Left forelimb (tissue), 1 donor: ENCODE results near the gene CNKSR3.
A peak's percentile ranks its signal among the peaks of the same experiment; 100 is the strongest.

ENCODE experiments used
- DNase-seq: peaks from one replicate; pipeline ENCODE4 v3.0.0-alpha.2; 2018; ENCODE audit warnings: low spot score

The CNKSR3 gene

DNA sequence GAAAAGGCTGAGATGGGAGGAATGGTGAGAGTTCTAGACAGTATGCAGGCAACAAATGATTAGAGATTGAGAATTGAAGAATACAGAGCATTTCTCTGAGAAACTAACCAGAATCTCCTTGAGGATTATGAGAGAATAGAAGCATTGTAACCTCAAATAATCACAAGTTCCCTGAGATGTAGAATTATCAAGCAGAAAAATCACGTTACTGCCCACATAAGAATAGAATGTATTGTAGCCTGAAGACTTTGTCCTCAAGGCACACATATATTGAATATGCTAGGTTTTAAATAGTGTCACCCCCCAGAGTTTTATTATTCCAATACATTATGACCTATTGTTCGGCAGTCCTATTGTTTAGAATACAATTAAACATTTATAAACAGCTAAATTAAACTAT lies 57.2 kb downstream of the CNKSR3 start:
- no peak for DNase-seq

DNA sequence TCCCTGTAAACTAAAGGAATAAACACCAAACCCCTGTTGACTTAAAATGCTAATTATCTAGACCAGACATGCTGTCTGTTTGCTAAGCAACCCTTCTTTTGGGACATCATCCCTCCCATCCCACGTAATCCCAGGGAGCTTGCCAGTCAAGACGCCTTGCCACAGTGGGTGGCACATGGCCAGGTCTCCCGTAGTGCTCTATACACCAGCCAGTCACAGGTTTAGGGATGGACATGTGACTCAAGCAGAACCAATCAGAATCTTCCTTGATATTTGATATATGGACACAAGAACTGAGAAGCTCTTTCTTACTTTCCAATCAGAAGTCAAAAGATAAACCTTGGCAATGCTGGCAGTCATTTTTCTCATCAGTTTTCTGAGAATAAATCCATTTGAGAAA lies 60.0 kb downstream of the CNKSR3 start:
- no peak for DNase-seq

DNA sequence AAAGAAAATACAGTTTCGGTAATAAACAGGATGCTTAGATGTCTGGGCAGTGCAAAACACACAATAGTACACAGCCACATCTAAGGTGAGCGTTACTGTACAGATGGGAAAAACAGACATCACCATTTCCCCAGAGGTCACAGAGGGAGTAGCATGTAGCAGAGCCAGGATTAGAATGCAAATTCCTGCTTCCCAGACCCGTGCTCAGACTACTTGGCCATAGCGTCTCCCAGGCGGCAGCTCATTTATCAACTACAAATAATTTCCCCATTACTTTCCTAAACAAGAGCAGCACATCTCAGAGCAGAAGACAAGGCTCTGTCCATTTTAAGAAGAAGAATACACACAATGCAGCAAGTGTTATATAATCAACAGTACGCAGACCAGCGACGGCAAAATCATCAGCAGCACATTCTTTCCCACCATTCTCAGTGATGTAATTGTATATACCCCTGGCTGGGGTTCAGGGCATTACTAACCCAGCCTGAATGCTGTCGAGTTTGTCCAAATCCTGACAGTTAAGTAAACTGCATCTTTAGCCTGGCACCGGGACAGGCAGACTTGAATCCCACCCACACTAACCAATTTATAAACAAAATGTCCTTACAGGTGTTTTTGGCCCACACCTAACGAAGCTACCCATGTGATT lies 61.9 kb downstream of the CNKSR3 start:
- peak; percentile 74 for DNase-seq

DNA sequence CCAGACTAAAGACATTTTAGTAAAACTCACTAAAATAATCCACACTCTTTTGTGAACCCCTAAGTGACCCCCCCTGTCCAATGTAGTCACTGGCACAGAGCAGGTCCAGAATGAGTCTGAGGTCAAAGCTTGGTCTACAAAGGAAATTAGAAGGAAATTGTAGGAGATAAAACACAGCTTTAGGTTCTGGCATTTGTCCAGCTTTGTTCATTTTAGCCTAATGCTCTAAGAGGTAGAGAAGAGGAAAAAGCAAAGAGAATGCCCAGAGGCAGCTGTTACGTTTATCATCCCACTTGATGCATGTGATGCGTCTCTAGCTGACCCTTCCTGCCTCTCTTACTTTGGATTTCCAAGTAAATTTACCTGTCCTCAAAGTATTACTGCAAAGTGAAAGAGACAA lies 62.5 kb downstream of the CNKSR3 start:
- no peak for DNase-seq

DNA sequence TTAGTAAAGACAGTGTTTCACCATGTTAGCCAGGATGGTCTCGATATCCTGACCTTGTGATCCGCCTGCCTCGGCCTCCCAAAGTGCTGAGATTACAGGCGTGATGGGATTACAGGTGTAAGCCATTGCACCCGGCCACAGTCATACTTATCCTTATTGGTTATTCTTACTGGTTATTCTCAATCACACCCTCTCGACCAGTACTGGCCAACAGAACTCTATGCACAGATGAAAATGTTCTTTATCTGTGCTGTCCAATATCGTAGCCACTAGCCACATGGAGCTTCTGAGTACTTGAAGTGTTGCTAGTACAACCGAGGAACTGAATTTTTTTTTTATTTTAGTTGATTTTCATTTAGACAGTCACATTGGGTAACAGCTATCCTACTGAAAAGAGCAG lies 63.5 kb downstream of the CNKSR3 start:
- DNase-seq, result no peak

DNA sequence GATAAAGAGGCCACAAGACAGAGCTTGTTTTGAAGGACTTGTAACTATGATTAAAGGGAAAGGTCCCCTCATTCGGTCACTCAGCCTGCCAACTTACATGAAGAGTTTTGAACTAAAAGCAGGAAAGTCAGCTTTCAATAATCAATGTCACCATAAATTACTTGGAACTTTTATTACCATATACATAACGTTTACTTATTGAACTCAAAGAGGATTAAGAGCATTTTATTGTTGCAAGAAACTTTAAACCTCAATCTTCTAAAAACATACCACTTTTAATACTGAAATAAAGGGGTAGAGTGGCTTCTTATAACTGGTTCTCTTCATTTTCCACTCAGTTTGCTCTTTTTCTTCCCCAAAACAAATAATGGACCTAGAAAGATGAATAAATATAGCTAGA lies 65.1 kb downstream of the CNKSR3 start:
- DNase-seq, result no peak

DNA sequence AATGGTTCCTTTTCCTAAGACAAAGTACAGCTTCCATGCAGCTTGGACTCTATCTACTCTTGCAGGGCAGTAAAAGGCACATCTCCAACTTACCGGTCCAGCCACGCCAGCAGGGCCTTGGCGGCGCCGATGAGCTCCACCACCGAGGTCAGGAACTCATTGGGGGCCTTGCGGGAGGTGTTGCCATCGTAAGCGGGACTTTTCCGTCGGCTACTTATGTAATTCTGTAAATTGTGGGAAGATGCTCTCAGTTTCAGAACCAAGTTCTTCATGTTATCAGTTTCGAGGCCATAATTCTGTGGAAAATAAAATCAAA lies 68.5 kb downstream of the CNKSR3 start:
- no peak for DNase-seq

DNA sequence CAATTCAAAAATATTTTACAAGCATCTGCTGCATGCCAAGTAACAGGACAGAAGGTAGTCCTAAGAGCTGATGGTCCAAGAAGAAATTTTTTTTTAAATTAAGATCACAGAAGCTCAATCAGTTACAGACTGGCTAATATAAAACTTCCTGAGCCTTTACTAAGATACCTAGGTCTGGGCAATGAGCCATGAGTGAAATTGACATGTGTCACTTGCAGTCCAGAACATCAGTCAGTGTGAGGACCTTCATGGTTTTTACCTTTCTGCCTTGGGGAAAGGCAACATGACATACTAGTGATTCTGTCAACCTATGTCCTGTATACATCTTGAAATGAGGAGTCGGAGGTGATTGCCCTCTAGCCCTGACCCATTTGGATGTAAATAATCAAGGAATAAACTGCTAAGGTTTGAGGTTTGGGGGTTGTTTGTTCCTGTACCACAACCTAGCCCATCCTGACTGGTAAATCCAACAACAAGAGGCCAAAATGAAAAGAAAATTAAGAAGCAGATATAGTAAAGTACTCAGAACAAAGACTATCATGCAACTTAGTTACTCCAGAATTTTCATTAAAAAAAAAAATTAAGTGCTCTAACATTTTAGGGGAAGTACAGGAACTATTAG lies 70.0 kb downstream of the CNKSR3 start:
- DNase-seq, result no peak

DNA sequence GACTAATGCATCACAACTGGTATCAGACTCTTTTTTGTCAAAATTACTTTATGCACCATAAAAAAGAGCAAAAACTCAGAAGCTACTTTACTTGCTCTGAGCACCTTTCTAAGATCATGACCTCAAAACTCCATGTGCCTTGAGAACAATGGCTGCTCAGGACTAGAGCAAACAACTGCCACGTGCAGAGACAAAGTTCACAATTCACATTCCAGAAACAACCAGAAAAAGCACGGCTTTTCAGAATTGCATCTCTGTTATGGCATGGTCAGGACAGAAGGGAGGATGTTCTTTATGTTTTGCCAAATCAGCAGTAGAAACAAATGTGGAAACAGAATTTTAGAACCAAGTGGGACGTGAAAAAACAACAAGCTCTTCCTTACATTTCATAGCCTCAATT lies 70.5 kb downstream of the CNKSR3 start:
- no peak for DNase-seq

DNA sequence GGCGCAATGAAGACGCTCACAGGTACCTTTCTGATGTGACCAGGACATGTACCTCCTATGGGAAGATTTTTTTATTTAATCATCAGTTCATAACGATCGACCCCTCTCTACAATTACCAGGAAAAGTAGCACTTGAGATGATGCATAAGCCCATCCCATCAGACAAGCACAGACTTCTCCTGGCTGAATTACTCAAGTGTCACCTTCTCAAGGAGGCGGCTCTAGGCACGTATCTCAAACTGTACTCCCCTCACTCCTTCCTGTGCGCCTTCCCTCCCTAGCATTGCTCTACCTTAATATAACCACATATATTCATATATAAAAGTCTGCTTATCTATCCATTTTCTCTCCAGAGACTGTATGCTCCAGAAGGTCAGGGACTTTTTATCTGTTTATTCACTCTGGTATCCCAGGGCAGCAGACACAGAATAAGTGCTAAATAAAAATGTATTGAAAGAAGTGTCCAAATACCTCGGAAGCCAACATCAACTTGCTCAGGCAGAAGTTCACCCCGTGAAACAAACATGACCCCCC lies 71.5 kb downstream of the CNKSR3 start:
- DNase-seq, result no peak

DNA sequence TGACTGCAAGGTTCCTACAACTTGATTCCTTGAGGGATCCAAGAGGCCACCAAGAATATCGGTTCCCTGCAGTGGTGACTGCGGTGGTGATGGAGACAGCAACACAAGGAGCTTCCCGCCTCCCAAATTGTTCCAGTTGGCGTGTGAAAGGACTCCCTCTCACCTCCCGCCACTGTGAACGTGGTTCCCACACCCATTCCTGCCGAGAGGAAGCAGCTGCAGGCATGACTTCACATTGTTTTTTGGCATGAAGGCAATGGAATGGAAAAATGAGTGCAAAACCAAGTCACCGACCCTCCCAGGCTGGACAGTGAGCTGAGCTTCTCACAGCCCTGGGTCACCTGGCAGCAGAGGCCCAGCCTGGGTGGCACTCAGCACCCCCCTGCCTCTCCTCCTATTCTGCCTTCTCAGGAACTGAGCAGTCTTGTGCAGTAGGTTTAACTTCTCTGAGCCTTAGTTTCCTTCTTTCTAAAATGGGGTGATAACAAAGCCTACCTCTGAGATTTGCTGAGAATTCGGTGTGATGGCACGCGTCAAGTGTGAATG lies 75.0 kb downstream of the CNKSR3 start:
- no peak for DNase-seq

DNA sequence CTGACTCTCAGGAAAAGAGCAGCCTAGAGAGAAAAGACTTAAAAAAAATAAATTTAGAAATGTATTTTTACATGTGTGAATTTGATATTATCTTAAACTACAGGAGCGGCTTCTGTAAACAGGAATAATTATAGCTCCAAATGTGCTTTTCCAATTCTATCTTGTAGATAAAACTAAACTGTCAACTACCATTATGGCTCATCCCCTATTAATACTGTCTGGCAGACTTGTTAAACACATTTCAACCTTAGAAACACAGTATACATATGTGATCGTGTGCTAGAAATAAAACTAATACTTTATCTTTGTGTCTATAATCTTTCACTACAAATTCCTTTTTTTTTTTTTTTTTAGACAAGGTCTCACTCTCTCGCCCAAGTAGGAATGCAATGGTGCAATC lies 75.8 kb downstream of the CNKSR3 start:
- DNase-seq, result no peak

DNA sequence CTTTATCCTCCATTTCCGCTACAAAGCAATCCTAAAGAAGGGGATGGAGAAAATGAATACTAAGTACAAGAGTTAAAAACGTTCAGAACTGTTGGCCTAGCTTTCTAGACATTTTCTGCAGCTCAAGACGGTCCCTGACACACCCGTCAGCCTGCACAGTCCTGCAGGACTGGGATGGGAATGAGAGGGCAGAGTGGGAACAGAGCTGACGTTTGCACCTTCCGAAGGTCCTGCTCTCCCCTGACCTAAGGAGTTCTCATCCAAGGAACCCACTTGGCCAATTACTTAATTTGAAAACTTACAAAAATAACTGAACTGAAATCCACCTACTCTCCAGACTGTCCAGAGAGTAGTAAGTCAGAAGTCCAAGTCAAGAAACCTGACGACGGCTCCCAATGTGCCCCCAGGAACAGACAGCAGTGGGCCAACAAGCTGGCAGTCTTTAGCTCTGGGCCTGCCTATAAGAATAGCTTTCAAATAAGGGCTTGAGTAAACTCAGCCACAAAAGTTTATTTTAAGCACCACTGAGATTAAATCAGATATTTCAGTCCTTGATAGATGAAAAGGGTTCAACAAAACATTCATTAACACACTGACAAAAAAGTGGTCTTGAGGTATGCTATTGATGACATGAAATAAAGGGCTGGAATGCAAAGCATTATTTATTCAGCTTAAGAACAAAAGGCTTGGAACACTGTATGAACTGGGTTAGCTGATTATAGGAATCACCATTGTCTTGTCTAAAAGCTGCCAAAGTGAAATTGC lies 76.8 kb downstream of the CNKSR3 start:
- DNase-seq, result no peak

DNA sequence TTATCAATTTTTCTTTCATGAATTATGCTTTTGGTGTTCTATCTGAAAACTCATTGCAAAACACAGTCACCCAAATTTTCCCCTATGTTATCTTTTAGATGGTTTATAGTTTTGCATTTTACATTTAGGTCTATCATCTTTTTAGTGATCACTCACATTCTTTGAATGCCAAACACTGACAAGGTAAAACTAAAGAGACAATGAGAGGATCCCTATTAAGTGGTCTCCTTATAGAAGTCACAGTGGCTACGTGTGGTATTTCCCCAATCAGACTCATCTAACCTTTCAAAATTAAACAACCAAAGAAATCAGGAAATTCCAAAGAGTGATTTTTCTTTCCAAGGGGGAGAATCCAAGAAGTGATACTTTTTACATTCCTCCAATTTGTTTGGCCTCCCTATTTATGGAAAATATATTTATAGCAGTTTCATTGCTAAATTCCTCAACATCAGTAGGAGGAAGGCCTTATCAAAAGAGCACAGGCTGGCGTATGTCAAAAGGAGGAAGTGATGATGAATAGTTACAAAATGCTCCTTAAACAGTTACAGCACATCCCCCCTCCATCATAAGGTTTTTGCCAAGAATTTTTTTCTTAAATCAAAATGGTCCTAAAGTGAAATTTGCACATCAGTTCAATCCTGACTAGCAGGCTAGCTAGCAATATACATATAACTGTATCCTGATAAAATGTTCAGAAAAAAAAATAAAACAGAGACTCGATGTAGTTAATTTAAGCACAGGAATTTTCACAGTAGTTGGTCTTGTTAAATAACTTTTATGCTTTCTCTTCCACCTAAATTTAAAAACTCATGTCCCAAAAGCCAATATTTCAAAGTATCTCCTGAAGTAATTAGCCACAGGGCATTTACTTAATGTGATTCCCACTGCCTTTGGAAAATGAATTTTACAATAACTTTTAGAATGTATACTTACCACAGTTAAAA lies 77.7 kb downstream of the CNKSR3 start:
- DNase-seq, result no peak

DNA sequence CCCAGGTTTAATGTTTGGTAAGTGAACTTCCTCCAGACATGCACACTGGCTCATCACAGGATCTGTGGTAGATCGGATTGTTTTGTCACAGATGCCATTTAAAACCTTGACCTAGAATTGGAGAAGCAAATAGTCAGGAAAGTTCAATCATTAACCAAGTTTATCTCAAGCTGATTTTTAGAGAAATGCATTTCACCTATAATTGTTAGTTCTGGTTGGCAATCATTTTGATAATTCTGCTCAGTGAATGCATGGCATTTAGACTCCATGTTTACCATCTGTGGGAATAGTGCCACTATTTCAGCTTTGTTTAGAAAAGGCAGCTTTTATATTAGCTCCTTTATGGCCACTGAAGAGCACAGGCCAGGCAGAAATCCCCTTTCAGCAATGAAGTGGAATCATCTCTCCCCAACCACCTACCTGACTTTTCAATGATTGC lies 80.0 kb downstream of the CNKSR3 start:
- DNase-seq, result no peak

DNA sequence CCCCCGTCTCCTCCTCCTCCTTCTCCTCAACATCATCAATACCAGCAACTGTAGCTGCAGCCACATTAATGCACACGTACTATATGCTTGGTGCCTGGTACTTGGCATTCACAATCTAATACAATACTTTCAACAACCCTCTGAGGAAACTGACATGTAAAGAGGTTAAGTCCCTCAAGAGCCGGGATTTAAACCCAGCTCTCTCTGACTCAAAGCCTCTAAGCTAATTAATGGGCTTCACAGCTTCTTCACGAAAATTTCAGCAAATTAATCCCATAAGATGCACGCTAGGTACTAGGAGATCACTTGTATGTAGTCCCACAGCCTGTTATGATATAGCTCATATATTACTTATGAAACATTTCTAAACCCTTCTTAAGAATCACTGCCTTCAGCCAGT lies 80.8 kb downstream of the CNKSR3 start:
- no peak for DNase-seq

DNA sequence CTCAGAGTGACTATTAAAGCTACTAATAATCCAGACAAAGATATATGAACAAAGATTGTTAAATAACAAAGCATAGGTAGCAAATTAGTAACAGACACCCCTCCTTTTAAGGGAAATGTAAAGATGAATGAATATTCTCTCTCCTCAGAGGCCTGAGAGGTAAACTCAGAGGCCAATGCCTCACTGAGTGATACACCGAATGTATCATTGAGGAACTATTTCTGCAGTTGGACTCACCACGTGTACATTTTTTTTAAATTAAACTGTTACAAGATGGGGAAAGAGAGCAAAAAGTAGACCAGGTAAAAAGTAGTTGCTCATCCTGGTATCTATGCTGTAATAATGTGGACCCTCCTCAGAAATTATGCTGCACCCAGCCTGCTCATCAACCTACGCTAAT lies 81.6 kb downstream of the CNKSR3 start:
- DNase-seq, result no peak

DNA sequence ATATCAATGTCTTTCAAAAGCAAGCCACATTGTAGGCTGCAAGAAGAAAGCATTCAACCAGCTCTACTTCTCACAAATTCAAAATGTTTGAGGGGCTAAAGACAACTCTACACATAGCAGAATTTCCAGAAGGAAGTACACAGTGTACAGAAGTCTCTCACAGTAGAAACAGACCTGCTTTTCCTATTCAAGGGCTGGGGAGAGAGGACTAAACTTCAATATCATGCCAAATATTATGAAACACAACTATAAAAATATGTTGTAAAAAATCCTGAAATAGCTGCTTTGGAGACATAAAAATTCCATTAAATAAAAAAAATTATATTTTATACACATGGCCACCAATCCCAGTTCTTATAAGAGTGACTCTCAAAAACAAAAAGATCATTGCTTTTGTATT lies 83.0 kb downstream of the CNKSR3 start:
- no peak for DNase-seq

DNA sequence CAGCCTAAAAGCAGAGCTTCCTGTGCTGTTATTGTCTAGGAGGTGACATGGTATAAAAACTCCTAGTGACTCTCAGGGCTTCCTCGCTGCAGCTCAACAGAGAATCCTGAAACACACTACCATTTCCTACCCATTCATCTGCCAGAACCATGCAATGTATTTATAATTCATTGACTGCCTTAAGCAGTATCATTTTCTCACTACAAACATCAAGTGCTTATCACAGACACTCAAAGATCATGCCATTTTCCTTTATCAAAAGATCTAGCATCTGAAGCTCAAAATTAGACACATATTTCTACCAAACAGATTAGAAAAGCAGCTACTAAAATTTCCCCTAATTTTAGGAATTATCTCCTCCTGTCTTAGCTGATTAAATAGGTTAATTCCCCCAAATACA lies 83.5 kb downstream of the CNKSR3 start:
- no peak for DNase-seq

DNA sequence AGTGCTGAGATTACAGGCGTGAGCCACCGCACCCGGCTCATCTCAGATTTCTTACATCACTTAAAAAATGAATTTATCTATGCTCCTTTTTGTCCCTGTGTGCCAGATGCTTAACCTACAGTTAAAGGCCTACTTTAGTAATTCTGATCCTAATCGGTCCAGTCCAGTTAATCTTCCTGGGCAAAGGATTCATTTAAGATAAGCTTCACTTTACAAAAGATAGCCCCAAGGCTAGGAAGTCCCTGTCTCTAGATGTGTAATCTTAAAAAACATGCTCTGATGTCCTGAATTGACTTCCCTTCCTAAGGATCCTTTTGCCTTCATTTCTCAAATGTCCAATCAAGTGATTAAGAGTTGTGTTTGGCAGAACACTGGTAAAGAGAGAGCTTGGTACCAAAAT lies 85.5 kb downstream of the CNKSR3 start:
- DNase-seq, result no peak

DNA sequence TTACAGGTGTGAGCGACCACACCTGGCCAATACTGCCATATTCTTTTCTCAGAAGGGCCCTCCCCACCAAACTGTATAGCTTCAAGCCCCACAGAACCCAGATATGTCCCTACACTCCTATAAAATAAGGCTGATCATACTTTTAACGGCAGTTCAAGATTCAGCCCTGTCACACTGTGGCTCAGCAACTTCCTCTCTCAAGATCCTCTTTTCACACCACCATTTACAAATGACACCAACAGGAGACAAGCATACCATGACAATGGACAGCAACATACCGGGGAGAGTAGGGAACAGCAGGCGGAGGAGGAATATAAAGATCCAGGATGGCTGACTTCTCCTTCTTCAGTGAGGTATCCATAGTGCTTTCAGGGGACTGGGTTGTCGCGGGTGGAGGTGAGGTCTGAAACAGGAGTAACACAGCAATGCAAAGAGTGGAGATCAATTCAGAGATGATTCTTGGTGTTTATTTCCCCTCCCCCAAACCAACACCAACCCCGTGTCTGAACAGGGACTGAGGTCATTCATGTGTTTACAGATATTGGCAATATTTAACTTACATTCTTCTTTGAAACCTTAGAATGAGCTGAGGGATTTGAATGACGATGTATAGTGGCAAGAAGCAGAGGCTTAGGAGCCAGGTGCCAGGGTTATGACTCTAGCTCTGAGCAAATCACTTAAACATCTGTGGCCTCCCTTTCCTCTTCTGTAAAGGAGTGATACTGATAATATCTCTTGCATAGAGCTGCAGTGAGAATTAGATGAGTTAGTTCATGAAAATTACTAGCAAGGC lies 96.3 kb downstream of the CNKSR3 start:
- DNase-seq, result no peak
